HG02759 (cell line): ENCODE measurements around the gene CCR5.

Experiments used
- ATAC-seq: cut with Tn5 transposase; IDR thresholded peaks from one replicate; pipeline ENCODE4 v1.9.1; 2021; ENCODE audit warnings: mild to moderate bottlenecking, moderate library complexity; ENCODE audit not compliant: unreplicated experiment

CCR5 gene

GRCh38 chr3:46406443-46406787, 35.7 kb downstream of the CCR5 start:
- ATAC-seq = no peak

GRCh38 chr3:46406788-46407611, 36.3 kb downstream of the CCR5 start, which contains the start of the genes CCR5AS and CCRL2:
CCR5AS (minus strand) TSS chr3:46407066.
CCRL2 (plus strand) TSS chr3:46407259; CDS start chr3:46408080, 821 bp downstream.
- no peak for ATAC-seq

- ATAC-seq = no peak
Measured at GRCh38 chr3:46407970-46408369, 37.2 kb downstream of the CCR5 start.

- no peak for ATAC-seq
Measured at GRCh38 chr3:46408853-46409252, 38.1 kb downstream of the CCR5 start.

- ATAC-seq = no peak
Measured at GRCh38 chr3:46409739-46410489, 39.2 kb downstream of the CCR5 start.

GRCh38 chr3:46410669-46411068, 39.9 kb downstream of the CCR5 start:
- no peak for ATAC-seq

- ATAC-seq = no peak
Measured at GRCh38 chr3:46411271-46411670, 40.5 kb downstream of the CCR5 start.

GRCh38 chr3:46412786-46413298, 42.1 kb downstream of the CCR5 start:
- no peak for ATAC-seq

GRCh38 chr3:46413951-46414350, 43.2 kb downstream of the CCR5 start:
- ATAC-seq = no peak

- no peak for ATAC-seq
Measured at GRCh38 chr3:46414739-46415138, 44.0 kb downstream of the CCR5 start.

GRCh38 chr3:46416125-46416810, 45.5 kb downstream of the CCR5 start:
- no peak for ATAC-seq

GRCh38 chr3:46416811-46417510, 46.2 kb downstream of the CCR5 start:
- ATAC-seq = no peak

GRCh38 chr3:46417841-46418611, 47.3 kb downstream of the CCR5 start:
- no peak for ATAC-seq

- no peak for ATAC-seq
Measured at GRCh38 chr3:46419816-46420215, 49.1 kb downstream of the CCR5 start.

- ATAC-seq = no peak
Measured at GRCh38 chr3:46420931-46421330, 50.2 kb downstream of the CCR5 start.

- ATAC-seq = no peak
Measured at GRCh38 chr3:46422617-46423016, 51.9 kb downstream of the CCR5 start.

- ATAC-seq = no peak
Measured at GRCh38 chr3:46423588-46423987, 52.8 kb downstream of the CCR5 start.
